ENCODE measurements around the gene ZNF606.
A peak's percentile ranks its signal among the peaks of the same experiment; 100 is the strongest.

The ZNF606 gene

DNA sequence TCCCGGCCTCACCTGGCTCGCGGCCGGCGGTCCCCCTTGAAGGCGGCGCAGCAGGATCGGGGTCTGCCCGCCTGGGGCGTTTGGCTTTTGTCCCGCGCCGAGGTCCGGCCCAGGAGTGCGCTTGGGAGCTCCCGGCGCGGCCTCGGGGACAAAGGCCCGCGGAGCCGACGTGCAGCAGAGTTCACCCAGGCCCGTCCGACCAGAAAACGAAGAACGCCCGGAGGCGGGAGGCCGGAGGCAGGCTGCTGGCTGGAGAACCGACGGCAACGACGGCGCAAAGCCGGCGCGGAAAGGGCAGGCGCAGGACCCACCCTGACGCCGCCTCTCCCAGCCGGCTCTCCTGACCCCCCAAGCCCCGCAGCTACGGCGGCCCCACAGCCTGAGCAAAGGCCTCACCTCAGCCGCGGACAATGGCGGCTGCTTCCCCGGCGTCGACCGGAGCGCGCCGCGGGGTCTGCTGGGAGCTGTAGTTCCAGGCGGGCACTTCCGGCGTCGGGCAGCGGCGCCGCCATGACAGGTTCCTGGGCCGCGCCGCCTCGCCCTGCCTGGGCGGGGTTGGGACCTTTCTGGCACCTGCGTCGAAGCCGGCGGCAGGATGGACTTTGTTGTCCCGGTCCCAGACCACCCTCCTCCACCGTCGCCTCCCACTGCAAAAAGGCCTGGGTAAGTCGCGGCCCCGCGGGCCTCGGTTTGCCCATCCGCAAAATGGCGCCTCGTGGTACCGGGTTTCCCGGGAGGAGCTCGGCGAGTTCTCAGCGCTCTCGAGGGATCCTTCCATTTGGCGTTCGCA, at the start of gene ZNF606:
Gene ZNF606 (minus strand): TSS at position 437 of the 790 bp plus-strand sequence. CDS start 1,501 bp downstream, outside the sequence.
- peak; percentile 97 for DNase-seq (ENCODE audit: low read depth, low spot score)

DNA sequence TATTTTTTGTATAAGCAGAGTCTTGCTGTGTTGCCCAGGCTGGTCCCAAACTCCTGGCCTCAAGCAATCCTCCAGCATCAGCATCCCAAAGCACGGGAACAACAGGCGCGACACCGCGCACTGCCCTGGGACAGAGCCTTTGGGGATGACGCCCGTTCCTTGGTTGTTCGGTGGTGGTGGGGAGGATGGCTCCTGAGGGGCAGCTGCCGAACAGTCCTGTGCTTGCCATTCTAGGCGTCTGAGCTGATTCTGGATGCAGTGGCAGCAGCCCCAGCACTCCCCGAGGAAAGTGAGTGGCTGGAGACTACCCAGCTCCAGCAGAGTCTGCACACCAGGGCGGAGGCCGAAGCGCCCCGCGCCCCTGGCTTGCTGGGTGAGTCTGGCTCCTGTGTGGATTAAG, 49.6 kb upstream of the ZNF606 start:
- no peak for DNase-seq (ENCODE audit: low read depth, low spot score)

DNA sequence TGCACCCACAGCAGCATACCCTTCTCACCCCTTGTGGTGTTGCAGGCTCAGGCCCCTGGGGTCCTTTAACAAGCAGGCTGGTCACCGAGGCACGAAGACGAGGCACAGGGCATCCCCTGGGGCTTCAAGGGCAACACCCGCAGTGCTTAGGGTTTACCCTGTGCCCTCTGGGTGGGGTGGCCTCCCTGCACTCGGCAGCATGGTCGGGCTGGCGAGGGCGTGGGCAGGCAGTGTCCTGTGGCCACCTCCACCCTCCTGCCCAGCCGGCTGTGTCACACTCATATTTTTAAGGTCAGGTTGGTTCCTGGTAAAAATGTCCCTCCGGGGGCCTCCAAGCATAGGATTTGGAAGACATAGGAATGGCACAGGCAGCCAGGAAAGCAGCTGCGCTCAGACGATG, 45.1 kb upstream of the ZNF606 start:
- no peak for DNase-seq (ENCODE audit: low read depth, low spot score)

DNA sequence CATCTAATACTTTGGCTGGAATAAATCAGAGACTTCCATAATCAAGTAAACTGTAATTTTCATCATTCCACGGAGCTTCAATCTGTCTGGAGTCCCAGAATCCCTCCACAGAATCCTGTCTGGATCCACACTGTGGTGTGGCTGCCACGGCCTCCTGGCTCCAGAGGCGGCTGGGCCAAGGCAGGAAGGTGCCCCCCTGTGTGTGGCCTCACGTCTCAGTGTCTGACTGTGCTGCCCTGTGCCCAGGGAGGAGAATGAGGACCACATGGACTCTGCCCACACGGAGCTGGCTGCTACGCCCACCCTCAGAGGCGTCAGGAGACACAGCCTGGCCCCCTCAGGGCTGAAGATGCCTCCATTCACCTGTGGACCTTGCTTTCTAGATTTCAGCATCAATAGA, 44.2 kb upstream of the ZNF606 start:
- DNase-seq (ENCODE audit: low read depth, low spot score) = no peak

DNA sequence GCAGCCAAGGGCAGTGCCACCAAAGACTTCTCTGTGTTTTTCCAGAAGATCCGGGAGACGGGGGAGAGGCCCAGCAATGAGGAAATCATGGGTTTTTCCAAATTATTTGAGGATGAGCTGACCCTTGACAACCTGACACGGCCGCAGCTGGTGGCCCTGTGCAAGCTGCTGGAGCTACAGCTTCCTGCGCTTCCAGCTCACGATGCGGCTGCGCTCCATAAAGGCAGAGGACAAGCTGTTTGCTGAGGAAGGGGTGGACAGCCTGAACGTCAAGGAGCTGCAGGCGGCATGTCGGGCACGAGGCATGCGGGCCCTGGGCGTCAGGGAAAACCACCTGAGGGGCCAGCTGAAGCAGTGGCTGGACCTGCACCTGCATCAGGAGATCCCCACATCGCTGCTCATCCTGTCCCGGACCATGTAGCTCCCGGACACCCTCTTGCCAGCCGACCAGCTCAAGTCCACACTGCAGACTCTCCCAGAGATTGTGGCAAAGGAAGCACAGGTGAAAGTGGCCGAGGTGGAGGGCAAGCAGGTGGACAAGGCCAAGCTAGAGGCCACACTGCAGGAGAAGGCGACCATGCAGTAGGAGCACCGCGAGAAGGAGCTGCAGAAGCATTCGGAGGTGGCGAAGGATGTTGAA, 42.9 kb upstream of the ZNF606 start:
- no peak for DNase-seq (ENCODE audit: low read depth, low spot score)

DNA sequence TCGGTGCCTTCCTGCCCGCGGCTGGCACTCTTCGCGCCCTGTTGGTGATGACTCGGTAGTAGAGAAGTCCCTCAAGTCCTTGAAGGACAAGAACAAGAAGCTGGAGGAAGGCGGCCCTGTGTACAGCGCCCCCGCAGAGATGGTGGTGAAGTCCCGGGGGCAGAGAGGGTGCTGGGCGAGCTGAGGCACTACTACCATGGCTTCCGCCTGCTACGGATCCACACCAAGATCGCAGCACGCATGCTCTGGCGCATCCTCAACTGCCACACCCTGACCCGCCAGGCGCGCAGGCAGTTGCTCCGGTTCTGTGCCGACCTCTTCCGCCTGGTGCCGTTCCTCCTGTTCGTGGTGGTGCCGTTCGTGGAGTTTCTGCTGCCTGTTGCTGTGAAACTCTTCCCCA, 42.3 kb upstream of the ZNF606 start:
- no peak for DNase-seq (ENCODE audit: low read depth, low spot score)

DNA sequence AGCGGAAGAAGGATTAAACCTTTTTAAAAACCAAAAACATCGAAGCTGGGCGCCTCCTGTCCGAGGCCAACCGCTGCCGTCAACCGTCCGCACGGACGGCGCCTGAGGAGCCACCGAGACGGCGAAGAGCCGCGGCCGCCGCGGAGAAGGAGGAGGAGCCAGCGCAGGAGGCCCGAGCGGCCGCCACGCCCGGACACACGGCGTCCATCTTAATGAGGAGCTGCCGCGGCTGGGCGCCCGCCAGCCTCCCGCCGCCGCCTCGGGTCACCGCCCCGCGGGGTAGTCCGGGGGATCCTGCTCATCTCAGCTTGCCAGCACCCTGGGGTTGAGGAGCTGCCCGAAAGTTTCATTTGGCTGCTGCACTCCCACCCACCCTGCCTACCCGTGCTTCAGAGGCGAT, 41.8 kb upstream of the ZNF606 start:
- DNase-seq (ENCODE audit: low read depth, low spot score) = no peak

DNA sequence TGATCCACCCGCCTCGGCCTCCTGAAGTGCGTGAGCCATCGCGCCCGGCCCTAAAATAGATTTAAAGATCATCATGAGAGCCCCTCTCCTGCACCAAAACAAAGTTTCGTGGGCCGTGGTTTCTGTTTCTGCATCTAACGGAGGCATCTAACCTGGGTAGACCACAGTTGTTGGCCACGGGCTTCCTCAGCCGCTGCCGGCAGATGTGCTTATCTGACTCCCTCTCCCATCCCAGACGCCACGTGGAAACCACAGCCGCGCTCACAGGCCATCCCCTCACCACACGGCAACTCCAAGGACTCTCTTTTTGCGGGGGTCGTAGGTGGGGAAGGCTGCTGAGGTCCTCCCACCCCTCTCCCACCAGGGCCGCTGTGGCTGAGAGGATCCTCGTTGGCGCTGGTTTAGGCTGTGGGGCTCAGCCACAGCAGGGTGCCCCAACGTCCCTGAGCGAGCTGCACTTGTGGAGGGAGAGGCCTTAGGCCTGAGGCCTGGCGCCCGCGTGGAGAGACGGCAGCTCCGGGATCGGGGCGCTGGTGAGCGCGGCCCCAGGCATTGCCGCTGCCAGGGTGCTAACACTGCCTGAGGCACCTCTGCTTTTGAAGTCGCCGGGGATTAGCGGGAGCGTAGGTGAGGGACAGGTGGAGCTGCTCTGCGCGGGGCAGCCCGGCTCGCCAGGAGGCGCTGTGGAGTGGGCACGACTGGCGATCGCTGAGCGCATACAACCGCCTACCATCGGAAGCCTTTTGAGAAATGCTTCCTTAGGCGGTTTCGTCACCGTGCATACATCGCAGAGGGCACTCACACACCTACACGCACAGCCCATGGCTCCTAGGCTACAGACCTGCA, 40.1 kb upstream of the ZNF606 start:
- no peak for DNase-seq (ENCODE audit: low read depth, low spot score)

DNA sequence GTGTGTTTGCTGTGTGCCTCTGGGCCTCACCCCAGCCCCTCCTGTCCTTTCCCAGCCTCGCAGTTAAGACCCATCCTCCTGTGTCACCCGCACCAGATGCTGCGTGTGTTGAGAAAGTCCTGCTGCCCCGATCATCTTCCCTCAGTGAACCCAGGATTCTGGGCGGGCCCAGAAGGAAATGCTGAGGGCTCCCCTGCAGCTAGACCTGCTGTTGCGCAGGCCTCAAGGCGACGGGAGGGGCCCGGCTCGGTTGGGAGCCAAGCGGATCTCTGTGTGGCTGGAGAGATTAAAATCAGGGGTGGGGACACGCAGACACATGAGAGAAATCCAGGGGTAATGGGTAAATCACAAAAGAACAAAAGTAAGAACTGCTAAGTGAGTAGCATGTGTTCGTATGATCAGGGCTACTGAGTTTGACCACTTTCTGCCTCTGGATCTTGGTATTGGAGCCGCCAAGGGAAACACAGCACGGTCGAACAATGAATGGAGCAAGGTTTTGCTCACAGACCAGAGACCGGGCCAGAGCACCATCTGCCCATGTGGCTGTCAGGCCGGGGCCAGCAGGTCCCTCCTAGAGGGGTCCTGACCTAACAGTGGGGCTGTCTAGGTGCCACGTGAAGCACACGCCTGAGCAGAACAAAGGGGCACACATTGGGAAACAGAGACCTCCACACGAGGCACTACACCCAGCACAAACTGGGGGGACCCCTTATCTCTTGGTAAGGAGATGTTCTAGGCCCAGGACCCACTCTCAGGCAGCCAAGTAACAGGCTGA, 38.3 kb upstream of the ZNF606 start:
- no peak for DNase-seq (ENCODE audit: low read depth, low spot score)

DNA sequence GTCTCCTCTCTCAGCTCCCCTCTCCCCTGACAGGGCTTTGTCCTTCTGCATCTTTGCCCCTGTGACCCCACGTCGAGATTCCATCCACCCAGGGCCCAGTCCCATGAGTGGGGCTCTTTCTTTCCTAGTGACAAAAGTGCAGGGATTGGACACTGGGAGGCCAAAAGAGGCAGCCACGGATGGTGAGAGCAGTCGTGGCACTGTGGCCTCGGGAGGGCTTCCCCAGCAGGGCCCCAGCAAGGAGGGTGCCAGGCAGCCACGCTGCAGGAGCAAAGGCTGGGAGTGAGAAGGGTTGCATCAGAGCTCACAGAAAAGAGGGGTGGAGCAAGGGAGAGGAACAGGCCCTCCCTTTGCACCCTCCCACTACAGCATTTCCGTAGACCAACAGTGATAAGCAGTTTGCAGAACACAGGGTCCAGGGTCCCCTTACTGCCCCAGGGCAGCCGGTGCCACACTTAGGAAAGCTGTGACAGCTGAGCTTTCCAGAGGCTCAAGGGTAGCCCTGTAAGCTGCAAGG, 36.1 kb upstream of the ZNF606 start:
- no peak for DNase-seq (ENCODE audit: low read depth, low spot score)

DNA sequence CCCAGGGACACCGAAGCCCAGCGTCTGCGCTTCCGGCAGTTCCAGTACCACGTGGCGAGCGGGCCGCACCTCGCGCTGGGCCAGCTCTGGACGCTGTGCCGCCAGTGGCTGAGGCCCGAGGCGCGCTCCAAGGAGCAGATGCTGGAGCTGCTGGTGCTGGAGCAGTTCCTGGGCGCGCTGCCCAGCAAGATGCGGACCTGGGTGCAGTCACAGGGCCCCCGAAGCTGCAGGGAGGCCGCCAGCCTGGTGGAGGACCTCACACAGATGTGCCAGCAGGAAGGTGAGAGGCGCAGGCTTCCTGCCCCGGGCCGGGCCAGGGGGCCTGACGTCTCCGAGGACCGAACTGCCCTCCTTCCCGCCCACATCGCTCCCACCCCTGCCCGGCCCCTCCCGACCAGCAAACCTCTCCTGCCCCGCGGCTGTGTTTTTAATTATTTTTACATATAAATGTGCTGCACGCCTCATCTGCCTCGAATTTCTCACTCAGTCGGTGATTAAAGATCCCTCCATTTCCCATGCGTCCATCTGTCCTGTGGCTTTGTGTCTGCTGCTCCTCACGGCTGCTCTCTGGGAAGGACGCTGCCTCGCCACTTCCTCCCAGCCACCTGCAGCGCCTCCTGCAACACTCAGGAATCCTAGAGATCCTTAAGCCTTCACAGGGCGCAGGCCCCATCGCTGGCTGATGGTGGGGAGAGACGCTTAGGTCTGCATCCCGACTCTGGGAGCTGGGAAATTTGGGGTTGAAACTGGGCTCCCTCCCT, 35.5 kb upstream of the ZNF606 start:
- peak; percentile 8 for DNase-seq (ENCODE audit: low read depth, low spot score)

DNA sequence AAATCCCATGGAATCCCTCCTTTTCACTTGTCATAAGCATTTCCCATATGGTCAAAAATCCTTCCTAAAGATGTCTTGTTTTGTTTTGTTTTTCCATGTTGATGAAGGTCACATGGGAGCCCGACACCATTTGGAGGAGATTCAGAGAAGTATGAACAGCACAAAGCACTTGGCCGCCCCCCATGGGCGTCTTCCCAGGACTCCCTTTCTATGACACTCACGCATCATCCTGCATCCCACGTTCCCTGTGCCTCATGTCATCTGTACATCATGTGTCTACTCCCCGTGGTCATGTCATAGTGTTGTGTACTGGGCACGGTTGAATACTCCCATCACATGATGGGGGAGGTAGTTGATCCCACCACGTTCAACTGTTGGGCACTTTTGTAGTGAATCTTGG, 33.2 kb upstream of the ZNF606 start:
- DNase-seq (ENCODE audit: low read depth, low spot score) = no peak

DNA sequence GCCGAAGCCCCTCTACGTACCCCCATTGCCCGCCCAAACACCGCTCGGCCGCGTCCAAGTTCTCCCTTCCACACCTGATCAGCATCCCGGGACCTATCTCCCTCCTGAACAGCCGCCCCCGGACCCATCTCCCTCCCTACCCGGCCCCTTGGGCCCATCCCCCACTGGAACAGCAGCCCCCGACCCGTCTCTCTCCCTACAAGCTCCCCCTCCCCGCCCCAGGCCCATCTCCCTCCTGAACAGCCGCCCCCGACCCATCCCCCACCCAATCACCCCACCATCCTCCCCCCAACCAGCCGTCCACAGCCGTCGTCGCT, 31.8 kb upstream of the ZNF606 start:
- no peak for DNase-seq (ENCODE audit: low read depth, low spot score)

DNA sequence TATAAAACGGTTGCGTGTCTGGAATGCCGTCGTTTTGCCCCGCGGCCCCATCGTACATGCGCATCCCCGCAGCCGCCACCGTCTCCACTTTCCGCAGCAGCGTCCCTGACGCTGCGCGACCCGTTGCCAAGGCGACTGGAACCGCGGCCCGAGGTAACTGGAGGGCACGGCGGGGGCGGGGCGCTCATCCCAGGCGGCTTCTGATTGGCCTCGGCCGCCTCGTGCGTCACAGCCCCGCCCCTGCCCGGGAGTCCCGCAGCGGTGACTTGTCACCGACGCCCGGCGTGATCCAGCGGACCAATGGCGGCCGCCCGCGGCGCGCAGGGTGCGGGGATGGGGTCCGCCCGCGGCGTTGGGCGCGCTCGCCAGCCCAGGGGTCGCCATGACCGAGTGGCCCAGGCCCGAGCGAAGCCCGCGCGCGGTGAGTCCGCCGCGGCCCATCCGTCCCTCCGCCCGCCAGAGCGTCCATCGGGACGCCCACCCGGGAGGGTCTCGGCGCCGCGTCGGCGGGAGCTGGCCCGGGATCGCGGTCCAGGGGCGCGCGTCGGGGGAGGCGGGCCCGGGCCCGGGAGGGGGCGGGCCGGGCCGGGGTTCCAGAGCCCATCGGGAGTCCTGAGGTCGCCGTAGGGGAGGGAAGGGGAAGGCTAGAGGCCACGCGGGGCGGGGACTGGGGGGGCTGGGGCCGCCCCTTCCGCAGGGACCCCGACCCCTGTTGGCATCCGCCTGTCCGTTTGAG, 31.3 kb upstream of the ZNF606 start, which contains the start of gene ZSCAN1:
Gene ZSCAN1 (plus strand): TSS at position 285 of the 736 bp plus-strand sequence. CDS start 3,812 bp downstream, outside the sequence.
- DNase-seq (ENCODE audit: low read depth, low spot score) = peak; percentile 96

DNA sequence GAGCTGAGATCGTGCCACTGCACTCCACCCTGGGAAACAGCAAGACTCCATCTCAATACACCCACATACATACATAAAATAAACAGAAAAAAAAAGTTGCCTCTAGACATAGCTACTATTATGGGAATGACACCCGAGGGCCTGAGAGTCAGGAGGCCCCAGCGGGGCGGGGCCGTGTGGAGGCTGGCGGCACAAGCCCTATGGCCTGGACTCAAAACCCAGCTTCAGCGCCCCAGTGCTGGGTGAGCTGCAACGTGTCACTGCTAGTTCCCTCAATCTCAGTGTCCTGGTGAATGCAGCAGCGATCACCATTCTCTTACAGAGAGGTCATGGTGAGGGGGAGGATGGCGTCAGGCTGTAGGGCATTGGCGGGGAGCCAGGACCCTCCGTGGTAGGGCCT, 22.0 kb upstream of the ZNF606 start:
- no peak for DNase-seq (ENCODE audit: low read depth, low spot score)

DNA sequence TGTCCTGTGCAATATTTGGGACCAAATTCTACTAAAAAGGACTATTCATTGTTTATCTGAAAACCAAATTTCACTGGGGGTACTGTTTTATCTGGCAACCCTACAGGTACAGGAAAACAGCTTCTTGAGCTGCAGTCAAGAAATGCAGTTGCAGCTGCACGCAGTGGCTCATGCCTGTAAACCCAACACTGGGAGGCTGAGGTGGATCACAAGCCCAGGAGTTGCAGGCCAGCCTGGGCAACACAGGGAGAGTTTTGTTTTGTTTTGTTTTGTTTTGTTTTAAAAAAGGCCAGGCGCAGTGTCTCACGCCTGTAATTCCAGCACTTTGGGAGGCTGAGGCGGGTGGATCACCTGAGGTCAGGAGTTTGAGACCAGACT, 19.7 kb upstream of the ZNF606 start:
- no peak for DNase-seq (ENCODE audit: low read depth, low spot score)

DNA sequence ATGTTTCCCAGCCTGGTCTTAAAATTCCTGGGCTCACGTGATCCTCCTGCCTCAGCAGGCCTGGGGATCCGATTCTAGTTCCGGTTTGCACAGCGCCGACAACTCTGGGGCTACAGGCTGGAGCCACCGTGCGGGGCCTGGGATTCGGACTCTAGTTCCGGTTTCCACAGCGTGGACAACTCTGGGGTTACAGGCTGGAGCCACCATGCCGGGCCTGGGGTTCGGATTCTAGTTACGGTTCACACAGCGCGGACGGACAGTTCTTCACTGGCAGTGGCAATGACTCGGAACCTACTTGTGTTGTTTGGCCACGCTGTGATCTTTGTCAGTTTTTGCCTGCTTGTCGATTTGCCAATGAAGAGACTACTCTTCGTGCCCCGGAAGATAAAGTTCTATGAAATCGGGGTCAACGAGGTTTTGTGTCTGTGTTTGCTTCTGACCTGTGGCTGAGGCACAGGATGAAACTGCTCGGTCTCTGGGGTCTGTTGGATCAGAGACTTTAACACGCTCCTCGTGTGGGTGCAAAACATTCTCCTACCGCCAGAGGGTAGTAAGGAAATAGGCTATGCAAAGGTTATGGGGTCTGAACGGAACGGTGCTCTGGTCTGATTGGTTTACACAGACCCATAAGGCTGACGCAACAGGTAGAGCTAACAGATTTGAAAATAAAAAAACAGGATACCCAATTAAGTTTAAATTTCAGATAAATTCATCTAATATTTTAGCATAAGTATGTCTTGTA, 19.1 kb upstream of the ZNF606 start:
- peak; percentile 32 for DNase-seq (ENCODE audit: low read depth, low spot score)

DNA sequence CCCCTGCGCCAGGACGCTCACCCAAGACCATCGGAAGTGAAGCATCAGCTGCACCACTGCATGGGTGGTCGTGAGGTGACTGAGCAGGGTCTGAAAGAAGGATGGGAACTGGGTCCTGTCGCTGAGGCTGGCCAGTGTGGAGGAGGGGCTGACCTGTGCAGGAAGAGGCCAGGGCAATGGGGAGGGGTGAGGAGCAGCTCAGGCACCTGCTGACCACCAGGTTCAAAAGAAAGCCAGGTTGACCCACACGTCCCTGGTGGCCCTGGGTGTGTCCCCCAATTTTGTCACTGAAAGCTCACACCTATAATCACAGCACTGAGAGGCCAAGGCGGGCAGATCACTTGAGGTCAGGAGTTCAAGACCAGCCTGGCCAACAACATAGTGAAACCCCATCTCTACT, 17.5 kb upstream of the ZNF606 start:
- DNase-seq (ENCODE audit: low read depth, low spot score) = no peak

DNA sequence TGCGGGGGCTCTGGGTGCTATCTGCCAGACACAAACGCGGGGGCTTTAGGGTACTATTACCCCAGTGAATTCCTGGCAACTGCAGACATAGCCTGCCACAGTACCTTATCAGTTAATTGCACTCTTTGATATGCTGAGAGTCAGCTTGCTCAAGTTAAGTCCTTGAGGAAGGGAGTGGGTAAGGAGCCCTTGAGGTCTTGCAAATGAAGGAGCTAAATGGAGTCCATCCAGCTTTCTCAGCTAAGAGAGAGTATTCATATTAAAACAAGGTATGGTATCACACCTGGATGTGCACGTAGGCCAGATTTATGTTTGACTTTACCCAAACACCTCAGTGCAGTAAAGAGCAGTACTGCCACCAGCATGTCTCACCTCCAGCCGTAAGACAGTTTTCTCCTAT, 11.5 kb upstream of the ZNF606 start:
- no peak for DNase-seq (ENCODE audit: low read depth, low spot score)

Measured in astrocyte of the hippocampus (primary cell).